GM21381 (cell line): ENCODE measurements around the gene RAD18.

Source experiments
- ATAC-seq: cut with Tn5 transposase; IDR thresholded peaks from one replicate; pipeline ENCODE4 v1.9.1; 2021; ENCODE audit warnings: mild to moderate bottlenecking, moderate library complexity; ENCODE audit not compliant: unreplicated experiment

Gene RAD18, protein sequence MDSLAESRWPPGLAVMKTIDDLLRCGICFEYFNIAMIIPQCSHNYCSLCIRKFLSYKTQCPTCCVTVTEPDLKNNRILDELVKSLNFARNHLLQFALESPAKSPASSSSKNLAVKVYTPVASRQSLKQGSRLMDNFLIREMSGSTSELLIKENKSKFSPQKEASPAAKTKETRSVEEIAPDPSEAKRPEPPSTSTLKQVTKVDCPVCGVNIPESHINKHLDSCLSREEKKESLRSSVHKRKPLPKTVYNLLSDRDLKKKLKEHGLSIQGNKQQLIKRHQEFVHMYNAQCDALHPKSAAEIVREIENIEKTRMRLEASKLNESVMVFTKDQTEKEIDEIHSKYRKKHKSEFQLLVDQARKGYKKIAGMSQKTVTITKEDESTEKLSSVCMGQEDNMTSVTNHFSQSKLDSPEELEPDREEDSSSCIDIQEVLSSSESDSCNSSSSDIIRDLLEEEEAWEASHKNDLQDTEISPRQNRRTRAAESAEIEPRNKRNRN

DNA sequence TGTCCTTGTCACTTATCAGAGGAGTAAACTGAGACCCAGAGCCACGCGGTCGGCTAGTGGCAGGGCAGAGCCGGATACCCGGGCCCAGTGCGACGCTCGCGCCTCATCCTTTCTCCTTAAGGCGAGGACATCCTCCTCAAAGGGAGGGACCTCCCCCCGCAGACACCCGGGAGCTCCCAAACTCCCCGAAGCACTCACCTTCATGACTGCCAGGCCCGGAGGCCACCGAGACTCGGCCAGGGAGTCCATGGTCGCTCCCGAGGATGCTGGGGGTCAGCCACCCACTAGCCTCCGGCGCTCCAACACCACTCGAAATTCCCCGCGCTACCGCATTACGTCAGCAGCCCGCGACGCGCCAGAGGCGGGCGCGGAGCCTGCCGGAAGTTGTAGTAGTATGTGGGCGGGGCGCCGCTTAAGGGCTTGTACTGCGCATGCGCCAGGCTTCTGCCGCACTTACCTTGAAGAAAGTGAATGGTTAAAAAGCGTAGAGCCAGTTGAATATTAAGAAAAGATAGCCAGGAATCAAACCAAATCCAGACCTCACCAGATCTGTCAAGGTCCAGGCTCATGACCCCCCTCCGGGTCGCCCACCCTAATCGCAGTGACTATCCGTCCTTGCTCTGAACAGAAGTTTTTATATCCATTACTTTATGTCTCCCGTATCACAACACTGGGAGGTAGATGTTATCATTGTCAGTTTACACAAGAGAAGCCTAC, at the start of gene RAD18:
RAD18 (minus strand) TSS at position 336 of the 717 bp plus-strand sequence; CDS start at position 249, 87 bp downstream.
- ATAC-seq = peak; percentile 90

DNA sequence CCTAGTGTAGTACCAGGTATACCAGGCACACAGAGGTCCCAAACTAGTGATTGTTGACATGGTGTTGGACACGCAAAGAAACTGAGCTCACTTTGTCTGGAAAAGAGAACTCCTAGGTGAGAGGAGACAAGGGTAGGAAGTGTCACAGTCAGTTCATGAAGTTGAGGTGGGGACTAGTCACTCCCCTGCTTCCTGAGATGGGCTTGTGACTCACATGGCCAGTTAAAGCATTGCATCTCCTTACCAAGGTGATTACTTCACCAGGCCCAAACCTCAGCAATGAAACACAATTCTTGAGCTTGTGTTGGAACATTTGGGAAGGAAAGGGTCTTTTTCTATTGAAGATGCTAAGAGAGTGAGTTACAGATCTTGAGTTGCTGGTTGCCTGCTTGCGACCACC, 49.2 kb upstream of the RAD18 start:
- ATAC-seq = no peak

DNA sequence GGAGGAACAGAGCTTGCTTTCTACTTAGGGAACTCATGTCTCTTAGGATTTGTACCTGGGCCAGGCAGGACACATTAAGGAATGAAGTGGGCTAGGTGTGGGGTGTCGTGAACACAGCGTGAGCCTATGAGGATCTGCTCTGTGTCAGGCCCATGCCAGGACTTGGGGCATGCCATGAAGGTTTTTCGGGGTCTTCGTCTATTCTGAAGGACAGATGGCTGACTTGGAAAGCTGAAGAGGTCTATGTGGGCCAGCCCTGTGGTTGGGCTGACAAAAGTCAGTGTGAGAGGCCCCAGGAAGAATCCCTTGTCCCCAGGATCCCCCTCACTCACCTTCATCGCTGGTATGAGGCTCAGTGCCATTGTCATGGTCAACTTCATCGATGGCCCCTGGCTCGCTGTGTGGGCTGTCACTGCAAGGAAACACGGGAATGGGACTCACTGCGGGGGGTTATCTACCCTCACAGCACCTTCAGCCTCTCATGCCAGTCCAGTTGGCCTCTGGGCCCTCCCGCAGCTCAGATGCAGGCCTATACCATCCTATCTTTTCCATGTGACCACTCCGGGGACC, 46.8 kb upstream of the RAD18 start:
- no peak for ATAC-seq

DNA sequence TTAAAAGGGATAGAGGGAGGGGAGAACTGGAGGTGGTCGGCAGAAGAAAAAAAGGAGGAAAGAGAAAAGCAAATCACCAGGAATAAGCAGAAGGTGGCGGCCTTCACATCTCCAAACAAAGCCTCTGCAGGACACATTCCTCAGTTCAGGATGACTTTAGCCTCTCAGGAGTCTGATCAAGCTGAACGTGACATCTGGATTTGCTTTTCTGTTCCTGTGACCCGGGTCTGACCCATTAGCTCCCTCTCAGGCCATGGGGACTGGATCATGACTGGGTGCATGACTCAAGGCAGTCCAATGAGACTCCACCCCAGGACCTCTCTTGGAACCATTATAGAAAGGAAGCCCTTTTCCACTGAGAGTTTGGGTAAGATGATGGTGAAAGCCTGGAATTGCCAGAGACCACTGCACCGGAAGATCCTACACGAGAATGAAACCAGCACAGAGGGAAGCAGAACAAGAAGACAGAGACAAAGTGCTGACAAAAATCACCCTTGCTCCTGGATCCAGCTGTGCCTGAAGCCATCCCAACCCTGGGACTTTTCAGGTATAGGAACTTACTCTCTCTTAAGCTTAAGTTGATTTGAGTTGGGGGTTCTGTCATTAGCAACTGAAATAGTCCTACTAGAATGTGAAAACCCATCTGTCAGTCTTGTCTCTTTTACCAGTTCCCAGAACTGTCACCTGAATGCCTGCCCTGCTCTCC, 45.4 kb upstream of the RAD18 start:
- ATAC-seq = no peak

DNA sequence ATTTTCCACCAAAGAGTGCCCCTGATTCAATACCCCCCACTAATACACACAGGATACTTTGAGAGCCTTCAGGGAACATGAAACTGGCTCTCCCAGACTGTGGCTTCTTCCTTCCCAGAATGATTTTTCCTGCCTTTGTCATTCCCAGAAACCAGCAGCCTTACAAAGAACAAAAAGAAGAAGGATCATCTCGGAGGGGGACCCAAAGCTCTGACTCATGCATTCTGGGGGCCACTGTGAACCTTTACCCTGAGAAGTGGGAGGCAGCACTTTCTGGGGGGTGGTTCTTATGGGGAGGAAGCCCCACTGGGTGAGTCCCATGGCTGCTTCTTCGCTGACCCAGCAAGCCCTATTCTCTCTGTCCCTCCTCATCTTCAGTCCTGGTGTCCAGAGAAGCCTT, 44.7 kb upstream of the RAD18 start:
- ATAC-seq = no peak

DNA sequence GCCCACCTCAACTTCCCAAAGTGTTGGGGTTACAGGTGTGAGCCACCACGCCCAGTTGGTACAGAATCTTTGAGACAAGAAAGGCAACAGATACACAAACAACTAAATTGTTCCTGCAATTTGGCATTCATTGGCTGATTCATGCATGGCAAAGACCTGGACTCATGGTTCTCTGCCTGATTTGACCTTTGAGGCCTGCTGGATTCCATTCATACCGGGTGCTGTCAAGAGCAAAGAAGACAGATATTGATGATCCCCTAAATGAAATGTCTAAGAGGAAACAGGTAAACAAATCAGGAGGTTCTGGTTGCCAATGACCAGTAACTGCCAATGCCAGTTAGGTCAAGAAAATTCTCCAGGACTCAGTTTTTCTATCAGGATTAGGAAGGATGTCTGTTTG, 43.9 kb upstream of the RAD18 start:
- no peak for ATAC-seq

DNA sequence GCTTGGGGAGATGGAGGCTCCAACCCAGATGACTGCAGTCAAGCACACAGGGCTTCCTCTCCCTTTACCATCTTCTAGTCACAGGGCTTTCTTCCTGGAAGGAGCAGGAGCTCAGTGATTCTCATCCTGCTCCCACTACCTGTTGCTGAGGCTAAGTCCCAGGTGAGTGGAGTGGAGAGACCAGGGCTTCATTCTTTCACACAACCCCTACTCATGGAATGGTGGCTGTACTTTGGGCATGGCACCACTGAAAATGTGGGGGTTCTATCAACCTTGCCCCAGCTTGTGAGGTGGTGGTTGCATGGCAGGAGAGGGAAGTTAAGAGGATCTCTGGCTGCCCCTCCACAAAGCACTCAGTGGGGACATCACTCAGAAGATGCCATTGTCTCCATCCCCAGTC, 36.8 kb upstream of the RAD18 start:
- ATAC-seq = no peak

DNA sequence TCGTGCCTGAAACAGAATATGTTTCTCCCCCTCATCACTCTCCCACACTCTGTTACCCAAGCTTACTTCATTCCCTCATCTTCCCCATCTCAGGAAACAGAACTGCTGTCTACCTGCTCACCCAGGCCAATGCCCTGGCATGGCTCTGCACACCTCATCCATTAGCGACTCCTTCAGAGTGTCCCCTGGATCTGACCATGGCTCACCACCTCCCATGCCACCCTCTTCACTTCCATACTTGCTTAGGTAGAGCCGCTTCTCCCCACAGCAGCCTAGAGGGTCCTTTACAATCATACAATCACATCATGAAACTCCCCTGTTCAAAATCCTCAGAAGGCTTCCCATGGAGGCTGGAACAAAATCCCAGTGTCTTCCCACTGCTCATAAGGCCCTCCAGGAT, 33.9 kb upstream of the RAD18 start:
- ATAC-seq = no peak

DNA sequence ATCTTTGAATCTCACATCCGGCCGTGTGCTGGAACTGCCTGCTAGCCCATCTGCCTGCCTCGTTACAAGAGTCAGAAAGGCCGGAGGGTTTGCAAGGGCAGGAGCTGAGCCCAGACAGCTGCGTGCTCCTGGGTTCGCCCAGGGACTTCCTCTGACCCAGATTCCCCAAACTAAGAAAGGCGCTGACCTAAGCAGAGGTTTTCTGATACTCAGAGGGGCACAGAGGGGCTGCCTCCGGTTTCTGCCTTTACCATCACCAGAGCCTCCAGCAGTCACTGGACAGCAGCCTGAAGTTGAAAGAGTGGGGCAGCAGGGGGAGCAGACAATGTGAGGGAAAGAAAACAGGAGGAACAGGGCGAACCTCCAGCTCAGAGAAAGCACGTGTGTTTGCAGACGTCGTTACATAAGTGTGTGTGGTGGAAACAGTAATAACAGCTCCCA, 33.4 kb upstream of the RAD18 start:
- ATAC-seq = no peak

DNA sequence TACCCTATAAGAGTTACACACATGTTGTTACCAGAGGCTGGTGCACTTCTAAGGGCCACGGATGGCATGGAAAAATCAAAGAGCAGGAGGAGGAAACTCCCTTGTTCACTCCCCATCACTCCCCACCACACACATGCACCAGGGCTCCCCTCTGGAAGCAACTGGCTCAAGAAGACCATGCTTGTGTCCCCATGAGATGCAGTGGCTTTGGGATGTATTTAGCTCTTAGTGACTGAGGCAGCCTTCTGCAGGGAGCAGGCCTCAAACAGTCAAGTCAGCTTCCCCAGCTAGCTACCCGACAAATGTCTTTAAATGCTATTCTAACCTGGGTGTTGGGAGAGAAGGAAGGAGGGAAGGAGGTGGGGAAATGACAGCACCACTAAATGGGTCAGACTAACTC, 32.9 kb upstream of the RAD18 start:
- ATAC-seq = no peak

DNA sequence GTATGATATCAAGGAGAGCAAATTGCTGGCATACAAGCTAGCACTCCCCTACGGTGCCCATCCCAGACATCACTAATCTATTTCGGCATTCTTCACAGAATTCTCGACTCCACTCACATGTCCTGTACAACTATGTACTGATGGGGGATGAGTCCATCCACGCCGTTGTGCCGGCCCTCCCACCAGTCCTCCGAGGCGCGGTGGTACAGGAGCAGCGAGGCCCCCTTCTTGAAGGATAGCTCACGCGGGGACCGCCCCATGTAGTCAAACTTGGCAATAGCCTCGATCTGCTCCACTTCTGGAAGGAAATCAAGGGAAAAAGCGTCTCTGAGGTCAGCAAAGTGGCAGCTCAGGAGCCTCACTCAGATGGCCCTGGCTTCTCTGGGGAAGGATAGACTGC, 31.0 kb upstream of the RAD18 start:
- ATAC-seq = no peak

DNA sequence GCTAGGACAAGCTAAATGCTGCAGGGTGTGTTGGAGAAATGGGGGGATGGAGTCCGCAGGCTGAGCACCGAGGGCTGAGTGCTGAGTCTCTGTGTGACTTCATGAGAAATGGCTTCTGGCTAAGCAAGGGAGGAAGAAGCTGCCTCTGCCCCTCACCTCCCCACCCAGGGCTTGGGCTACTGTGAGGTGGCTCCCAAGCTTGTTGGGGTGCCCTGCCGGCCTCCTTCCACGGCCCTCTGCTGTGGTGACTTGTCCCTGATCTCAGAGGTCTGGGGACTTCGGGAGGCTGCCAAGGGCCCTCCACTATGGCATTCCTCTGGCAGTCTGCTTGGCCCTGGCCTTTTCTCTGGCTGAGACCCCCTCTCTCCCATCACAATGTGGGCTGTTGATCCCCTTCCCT, 30.1 kb upstream of the RAD18 start:
- ATAC-seq = no peak

DNA sequence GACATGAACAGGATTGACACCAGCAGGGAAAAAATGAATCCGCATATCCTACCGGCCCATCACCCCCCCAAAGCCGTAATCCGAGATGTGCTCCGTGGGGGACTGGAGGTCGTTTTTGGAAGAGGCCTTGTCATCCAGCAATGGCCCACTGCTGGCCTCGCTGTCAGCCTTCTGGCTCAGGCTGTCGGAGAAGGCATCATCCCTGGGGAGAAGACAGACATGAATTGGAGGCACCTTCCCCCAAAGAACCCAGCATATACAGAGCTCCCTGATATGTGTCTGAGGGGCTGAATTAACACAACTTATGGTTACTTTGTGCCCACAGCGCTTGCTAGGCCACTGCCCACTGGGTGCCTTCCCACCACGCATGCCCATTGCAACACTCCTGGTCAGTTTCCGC, 29.6 kb upstream of the RAD18 start:
- ATAC-seq = no peak

DNA sequence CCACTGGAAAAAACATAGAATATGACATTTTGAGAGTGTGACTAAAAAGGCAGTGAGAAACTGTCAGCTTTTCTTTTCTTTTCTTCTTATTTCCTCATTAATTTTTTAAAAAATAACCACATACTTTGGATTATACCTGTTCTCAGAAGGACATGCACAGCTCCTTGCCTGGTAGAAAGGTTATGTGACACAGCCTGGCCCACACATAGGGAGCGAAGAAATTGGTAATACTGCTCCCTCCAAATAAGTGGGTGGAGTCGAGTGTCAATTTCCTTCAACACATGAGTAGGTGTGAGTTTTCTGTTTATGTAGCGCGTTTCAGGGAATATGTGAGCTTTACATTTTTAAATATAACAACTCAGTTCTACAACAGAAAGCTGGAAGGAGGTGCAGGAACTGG, 28.9 kb upstream of the RAD18 start:
- no peak for ATAC-seq

DNA sequence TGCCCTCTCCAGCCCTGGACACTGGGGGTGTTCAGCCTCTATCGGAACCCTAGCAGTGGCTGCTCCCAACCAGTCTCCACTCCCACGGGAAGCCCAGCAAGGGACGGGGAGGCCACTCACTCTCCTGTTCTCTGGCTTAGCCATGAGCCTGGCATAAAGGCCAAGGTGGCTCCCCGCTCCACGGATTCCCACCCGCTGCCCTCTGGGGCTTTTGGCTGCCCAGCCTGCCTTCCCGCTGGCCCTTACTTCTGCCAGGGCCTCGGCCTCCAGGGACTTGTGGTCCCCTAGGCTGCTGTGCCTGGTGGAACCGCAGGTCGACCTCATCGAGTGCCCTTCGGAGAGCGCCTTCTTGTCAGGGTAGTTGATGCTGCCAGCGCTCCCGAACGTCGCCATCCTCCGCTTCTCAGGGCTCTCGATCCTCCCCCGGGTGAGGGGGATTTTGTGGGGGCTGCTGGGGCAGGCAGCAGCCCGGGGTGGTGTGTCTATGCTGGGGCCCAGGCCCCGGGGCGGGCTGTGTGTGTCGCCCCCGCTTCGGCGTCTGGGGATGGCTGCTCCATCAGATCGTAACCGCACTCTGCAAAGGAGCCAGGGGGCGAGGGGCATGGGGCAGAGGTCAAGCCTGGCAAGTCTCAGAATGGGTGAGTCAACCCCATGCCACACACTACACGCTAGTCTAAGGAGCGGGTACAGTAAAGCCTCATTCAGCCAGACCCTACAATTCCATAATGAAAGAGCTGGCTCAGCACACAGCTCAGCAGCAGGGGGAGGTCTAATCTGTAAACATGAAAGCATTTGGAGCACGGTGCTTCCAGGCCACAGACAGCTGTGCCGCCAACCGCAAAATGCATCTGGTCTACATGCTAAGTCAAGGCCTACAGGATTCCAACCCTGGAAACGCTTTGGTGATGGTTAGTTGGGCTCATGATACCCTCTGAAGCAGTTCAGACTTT, 27.3 kb upstream of the RAD18 start:
- ATAC-seq = no peak

DNA sequence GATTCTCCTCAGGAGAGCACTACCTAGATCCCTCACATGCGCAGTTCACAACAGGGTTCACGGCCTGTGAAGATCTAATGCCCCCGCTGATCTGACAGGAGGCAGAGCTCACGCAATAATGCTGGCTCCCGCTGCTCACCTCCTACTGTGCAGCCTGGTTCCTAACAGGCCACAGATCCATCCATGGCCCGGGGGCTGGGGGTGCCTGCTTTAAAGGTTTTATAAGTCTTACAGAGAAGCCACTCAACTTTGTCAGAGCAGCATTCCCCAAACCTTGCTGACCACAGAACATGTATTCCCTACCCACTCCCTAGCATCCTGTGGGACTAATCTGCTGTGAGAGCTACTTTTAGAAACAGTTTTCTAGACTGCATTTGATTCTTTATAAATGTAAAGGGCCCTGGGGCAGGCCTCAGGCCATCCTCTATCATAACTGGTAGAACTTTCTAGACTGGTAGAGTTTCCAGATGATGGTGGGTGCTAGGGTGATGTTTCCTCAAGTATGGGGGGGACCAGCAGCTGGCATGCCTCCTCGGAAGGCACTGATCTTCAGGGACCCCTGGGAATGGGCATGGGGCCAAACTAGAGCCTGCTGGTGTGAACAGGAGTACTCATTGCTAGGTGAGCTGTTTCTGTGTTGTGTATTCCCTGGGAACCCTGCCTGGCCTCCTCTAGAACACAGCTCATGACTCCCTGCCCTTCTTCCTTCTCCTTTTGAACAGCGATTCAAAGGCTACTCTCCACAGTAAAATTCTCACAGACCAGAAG, 25.7 kb upstream of the RAD18 start:
- no peak for ATAC-seq

DNA sequence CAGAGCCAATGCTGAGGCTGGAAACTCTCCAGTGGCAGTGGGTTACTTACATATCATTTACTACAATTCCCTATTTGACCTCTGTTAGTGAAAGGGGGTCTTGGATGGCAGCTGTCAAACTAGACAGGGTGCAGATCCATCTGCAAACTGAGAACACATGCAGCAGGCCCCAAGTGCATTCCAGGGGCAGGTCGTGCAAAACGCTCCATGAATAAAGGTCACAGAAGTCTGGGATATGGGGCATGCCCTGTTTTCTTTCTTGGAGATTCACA, 25.0 kb upstream of the RAD18 start:
- ATAC-seq = no peak

DNA sequence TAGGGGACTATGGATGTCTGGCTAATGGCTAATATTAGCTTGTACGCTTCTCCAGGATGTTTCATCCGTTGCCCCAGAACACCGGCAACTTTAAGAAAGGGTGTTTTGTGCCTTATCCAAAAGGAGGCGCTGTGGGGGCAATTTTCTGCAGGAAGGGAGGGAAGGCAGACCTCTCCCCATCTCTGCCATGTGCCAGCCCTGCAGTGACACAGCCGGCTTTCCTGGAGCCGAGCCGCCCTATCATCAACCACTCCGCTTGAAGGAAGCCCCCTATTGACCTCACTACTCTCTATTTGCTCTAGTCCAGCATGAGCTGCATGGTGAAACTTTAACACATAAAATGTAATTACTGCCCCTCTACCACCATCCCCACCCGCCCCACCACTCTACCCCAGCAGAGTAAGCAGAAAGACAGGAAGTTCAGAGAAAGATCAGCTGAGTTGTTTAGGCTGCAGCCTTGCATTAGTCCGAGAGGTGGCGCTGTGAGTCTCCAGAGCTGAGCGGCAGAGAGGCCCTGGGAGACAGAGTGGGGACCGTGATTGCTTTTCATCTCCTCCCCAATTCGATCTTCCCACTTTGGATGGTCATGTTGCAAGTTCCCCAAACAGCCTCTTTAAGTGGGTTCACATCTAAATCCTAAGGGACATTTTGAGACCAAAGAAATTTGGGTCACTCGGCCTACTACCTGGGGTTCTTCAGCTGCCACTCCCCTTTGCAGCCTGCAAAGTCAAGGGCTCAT, 24.5 kb upstream of the RAD18 start:
- no peak for ATAC-seq

DNA sequence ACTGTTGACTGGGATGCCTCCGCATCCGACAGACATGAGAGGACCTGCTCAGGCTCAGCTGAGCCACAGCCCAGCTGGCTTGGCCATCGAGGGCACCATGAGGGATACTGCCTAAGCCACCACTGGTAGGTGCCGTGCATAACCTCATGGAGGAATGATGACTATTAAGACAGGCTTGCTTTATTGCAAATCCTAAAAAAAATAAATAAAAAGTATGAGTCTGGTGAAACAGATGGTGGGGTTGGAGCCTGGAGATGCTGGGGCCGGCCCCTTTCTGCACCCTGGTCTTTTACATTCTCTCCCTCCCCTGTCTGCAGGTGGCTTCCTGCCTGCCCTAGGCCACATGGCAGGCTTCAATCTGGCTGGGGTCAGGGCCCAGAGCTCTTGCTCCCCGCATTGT, 24.0 kb upstream of the RAD18 start:
- no peak for ATAC-seq
